HK-2 (cell line): ENCODE measurements around the gene RIN1.
A peak's percentile ranks its signal among the peaks of the same experiment; 100 is the strongest.

Experiments used
- DNase-seq: peaks from one replicate; pipeline ENCODE4 v3.0.0-alpha.2; 2018; ENCODE audit not compliant: unreplicated experiment

Gene RIN1

DNA sequence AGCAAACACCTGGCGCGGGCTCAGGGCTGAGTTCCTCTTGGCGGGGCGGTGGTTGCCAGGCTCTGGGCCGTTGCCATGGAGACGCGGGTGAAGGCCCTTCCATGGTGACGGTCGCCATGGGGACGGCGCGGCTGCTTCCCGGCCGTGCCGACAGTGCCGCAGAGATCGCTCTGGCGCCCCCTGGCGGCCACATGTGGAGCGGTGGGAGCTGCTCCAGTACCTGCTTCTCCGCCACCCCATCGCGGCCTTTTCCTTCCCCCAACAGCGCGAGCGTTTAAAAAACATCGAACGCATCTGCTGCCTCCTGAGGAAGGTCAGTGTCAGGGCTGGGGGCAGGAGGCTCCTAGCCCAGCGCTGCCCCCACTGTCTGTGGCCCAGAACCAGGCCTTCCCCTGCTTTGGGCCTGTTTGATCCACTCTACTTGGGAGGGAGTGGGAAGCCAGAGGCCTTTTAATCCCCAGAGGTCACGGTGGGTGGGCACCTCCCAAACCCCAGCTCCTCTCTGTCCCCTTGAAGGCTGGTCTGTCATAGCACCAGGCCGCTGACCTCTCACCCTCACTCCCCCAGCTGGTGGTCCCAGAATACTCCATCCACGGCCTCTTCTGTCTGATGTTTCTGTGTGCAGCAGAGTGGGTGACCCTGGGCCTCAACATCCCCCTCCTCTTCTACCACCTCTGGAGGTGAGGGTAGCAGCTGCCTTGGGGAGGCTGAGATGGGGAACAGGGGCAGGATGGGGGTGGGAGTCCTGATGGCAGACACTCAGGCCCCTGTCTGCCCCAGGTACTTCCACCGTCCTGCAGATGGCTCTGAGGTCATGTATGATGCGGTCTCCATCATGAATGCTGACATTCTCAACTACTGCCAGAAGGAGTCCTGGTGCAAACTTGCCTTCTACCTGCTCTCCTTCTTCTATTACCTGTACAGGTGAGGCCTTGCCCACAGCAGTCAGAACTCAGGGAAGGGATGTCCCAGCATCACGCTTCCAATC, 53.5 kb downstream of the RIN1 start:
- DNase-seq: peak; percentile 92
